GOT3 (cell line): ENCODE measurements around the gene R3HDM1.
"Not testable (repeated sequence)": the region's sequence is repeated elsewhere in the genome, so short reads cannot be mapped to it uniquely, and the experiment has no call there.

Experiments
- DNase-seq: peaks from one replicate; lab custom pipeline; 2025; ENCODE audit warnings: mixed read lengths; lab: John Stamatoyannopoulos, UW

Gene R3HDM1

GRCh38 chr2:135641156-135642068 lies 110.1 kb downstream of the R3HDM1 start:
- DNase-seq = no peak

- no peak for DNase-seq
Measured at GRCh38 chr2:135647836-135648579, 116.7 kb downstream of the R3HDM1 start.

- DNase-seq = no peak
Measured at GRCh38 chr2:135650721-135651120, 119.4 kb downstream of the R3HDM1 start.

- no peak for DNase-seq
Measured at GRCh38 chr2:135651717-135652116, 120.4 kb downstream of the R3HDM1 start.

- not testable (repeated sequence) for DNase-seq
Measured at GRCh38 chr2:135654239-135654638, 123.0 kb downstream of the R3HDM1 start.

GRCh38 chr2:135657806-135658582 lies 126.7 kb downstream of the R3HDM1 start:
- DNase-seq = no peak

GRCh38 chr2:135662088-135662487 lies 130.8 kb downstream of the R3HDM1 start:
- no peak for DNase-seq

GRCh38 chr2:135663148-135663700 lies 131.9 kb downstream of the R3HDM1 start:
- DNase-seq = no peak

- DNase-seq = no peak
Measured at GRCh38 chr2:135664623-135665068, 133.4 kb downstream of the R3HDM1 start.

- no peak for DNase-seq
Measured at GRCh38 chr2:135667045-135667444, 135.8 kb downstream of the R3HDM1 start.

- no peak for DNase-seq
Measured at GRCh38 chr2:135674453-135674852, 143.2 kb downstream of the R3HDM1 start.

GRCh38 chr2:135676031-135676430 lies 144.7 kb downstream of the R3HDM1 start:
- no peak for DNase-seq

- DNase-seq = no peak
Measured at GRCh38 chr2:135679125-135679524, 147.8 kb downstream of the R3HDM1 start.

GRCh38 chr2:135685361-135685760 lies 154.1 kb downstream of the R3HDM1 start:
- DNase-seq = no peak

- DNase-seq = no peak
Measured at GRCh38 chr2:135688978-135689377, 157.7 kb downstream of the R3HDM1 start.

- DNase-seq = no peak
Measured at GRCh38 chr2:135689679-135690078, 158.4 kb downstream of the R3HDM1 start.

GRCh38 chr2:135694711-135695110 lies 163.4 kb downstream of the R3HDM1 start:
- DNase-seq = no peak

- no peak for DNase-seq
Measured at GRCh38 chr2:135698838-135699237, 167.6 kb downstream of the R3HDM1 start.

- no peak for DNase-seq
Measured at GRCh38 chr2:135701442-135701841, 170.2 kb downstream of the R3HDM1 start.

GRCh38 chr2:135703300-135703699 lies 172.0 kb downstream of the R3HDM1 start:
- no peak for DNase-seq

- not testable (repeated sequence) for DNase-seq
Measured at GRCh38 chr2:135704075-135704474, 172.8 kb downstream of the R3HDM1 start.

GRCh38 chr2:135708159-135708558 lies 176.9 kb downstream of the R3HDM1 start:
- DNase-seq = no peak
